Measurements from ENCODE around the gene KCNH1.

Gene KCNH1

GRCh38 chr1:210654176-210654981 lies 479.6 kb downstream of the KCNH1 start:
- no peak for DNase-seq (ENCODE audit: low read depth in 1 of 2, low spot score in 1 of 2)

GRCh38 chr1:210653771-210654170 lies 480.2 kb downstream of the KCNH1 start:
- DNase-seq (ENCODE audit: low read depth in 1 of 2, low spot score in 1 of 2): no peak

GRCh38 chr1:210652329-210652954 lies 481.5 kb downstream of the KCNH1 start:
- DNase-seq (ENCODE audit: low read depth in 1 of 2, low spot score in 1 of 2): no peak

DNA sequence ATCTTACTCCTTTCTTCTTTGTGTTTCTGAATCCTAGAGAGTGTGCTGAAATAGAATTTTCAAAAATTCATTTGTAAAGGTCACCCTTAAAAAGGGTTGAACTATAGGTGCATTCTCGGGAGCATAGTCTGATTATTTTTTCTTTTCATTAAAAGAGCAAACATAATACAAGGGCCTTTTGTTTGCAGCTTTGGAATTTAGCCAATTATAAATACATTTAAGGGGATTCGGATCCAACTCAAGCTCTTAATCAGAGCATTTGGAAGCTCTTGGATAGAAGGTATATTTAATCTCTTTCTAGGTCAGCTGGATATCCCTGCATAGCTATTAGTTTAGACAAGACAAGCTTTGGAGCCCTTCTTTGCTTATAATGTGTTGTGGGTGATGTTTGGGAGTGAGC lies 483.5 kb downstream of the KCNH1 start:
- no peak for DNase-seq (ENCODE audit: low read depth in 1 of 2, low spot score in 1 of 2)

DNA sequence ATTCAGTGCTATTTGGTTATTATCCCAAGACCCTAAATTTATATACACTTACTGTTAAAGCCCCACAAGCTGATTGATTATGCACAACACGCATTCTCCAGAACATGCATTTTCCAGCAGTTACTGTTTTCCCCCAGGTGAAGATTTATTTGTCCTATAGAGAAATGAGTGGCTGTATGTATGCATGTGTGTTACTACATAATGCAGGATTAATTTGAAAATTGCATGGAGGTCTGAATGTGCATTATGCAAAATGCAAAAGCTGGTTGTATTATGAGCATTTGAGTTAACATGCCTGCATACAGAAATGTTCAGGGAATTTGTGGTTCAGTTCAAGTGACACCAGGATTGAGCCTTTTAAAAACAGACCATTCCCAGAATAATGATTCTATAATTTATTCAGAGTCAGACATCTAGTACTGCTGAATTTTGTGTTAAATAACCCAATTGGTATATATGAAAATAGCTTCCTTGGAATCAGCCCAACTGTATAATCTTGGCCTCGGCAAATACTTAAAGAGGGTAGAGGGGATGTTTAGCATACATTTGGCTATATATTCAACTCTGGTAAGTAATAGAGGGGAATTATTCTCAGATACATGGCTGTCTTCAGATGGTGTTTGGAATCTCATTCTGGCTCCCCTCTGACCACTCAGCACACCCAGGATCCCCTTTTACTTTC lies 485.2 kb downstream of the KCNH1 start:
- no peak for DNase-seq (ENCODE audit: low read depth in 1 of 2, low spot score in 1 of 2)

DNA sequence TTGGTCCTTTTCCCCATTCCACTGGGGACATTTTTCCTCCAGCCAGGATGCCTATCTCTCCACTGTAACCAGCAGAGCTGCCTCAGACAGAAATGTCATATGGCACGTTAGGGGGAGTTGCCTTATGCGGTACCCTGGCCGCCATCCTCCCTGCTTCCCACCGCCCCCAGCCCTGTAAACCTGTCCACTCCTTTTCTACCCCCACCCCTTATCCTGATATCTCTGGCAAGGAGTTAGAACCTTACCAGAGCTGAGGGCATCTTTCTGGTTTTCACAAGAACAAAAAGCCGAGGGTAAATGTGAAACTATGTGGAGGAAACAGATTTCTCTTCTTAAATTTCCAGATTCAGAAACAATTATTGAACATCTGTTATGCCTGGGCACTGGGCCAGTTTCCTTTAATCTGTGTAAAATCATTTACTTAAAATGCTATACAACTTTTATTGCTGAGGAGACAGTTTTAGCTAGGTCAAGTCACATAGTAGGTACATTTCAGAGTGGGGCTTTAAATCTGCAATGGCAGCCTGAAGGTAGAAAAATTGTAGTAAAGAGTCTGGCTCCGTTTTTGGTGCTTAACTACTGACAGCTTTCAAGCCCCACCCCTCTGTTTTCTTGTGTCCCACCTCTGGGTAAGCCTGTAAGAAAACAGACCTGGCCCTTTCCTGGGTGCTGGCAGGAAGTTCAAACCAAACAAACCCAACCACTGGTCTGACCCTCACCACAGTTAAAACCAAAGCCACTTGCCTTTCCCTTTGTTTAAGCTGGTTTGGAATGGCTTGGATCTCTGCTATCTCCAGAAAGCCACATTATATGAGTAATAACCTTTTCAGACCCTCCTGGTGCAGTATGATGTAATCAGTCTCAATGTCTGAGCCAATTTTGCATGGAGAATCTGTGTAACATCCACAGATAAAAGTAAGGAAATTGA lies 486.3 kb downstream of the KCNH1 start:
- no peak for DNase-seq (ENCODE audit: low read depth in 1 of 2, low spot score in 1 of 2)

GRCh38 chr1:210646258-210646616 lies 487.7 kb downstream of the KCNH1 start:
- no peak for DNase-seq (ENCODE audit: low read depth in 1 of 2, low spot score in 1 of 2)

DNA sequence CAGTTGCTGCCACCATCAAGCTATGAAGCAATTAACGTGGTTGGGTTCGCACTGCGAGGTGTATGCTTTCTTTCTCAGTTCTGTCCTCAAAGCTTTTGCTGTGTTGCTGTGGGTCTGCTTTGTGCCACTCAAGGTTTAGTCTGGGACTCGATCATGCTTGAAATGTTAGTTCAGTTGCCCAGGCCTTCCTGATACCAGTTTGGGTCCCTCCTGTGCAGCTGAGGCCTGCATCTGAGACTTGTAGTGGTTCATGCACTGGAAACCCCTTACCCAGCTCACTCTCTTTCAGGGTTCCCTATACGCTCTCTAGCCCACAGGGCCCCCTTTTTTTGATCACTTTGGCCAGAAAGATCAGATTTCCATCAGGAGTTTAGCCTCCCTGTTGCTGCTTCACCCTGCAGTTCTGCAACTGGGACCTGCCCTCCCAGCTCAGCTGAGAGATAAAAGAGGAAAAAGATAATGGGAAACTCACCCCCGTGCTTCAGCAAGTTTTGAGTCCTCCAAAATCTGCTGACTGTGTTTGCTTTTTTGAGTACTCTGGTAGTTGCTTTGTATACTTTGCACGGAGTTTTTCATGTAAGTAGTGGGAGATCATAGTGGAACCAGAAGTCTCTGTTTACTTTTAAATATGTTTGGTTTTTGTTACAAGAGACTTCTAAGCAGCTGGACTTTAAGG lies 488.2 kb downstream of the KCNH1 start:
- DNase-seq (ENCODE audit: low read depth in 1 of 2, low spot score in 1 of 2): no peak

DNA sequence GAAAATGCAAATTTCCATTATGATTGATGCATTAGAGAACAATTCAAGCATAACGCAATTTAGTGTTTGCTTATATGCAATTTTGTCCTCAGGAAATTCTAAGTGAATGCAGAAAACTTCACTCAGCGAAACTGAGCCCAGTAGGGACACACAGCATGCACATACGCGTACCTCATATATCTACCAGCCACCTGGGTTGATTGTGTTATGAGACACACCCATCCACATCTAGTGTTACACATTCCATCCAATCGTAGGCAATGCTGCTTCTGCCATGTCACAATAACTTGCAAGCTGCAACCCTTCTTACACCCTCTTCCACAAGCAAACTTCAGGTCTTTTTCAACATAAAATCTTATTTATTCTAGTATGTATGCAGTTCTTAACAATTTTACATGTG lies 492.4 kb downstream of the KCNH1 start:
- DNase-seq (ENCODE audit: low read depth in 1 of 2, low spot score in 1 of 2): no peak

- DNase-seq (ENCODE audit: low read depth in 1 of 2, low spot score in 1 of 2): no peak
These were observed 498.8 kb downstream of the KCNH1 start for GRCh38 chr1:210635108-210635507.

GRCh38 chr1:210633636-210634035 lies 500.3 kb downstream of the KCNH1 start:
- DNase-seq (ENCODE audit: low read depth in 1 of 2, low spot score in 1 of 2): no peak

DNA sequence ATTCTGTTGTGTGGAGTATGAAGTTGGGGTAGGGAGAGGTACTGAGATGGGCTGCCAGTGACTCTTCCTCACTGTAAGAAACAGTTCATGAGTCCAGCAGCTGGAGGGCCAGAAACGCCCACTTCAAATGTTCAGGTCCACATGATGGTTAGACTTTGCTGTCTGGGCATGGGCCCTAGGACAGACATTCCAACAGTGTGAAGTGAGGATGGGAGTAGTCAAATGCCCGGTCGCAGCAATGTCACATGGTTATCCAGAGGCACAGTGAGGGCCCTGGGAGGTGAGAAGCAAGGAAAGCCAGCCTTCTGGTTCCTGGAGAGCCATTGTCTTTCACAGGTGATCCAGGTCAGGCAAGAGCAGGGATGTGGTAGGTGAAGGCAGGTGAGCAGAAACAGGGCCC lies 500.8 kb downstream of the KCNH1 start:
- no peak for DNase-seq (ENCODE audit: low read depth in 1 of 2, low spot score in 1 of 2)

- DNase-seq (ENCODE audit: low read depth in 1 of 2, low spot score in 1 of 2): no peak
These were observed 502.5 kb downstream of the KCNH1 start for GRCh38 chr1:210631399-210631798.

DNA sequence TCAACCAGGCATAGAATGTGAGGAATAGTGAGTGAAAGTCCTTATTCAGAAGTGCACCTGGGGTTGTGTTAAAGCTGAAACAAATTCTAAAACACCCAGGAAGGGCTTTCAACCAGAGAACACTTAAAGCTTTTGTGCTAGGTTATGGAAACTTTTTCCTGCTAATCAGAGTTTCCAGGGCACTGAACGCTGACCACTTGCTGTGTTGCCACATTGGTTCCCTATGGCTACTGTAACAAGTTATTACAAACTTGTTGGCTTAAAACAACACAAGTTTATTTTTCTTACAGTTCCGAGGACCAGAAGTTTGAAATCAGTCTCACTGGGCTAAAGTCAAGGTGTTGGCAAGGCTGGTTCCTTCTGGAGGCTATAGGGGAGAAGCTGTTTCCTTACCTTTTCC lies 504.7 kb downstream of the KCNH1 start:
- no peak for DNase-seq (ENCODE audit: low read depth in 1 of 2, low spot score in 1 of 2)

- DNase-seq (ENCODE audit: low read depth in 1 of 2, low spot score in 1 of 2): no peak
These were observed 506.2 kb downstream of the KCNH1 start for GRCh38 chr1:210627755-210628154.

Measured in stimulated activated CD4-positive, alpha-beta T cell treated with anti-CD3 and anti-CD28 coated beads, Interleukin-15, amount 100 ng/mL, for 1 hour (primary cell).